AG09309 (cell line): ENCODE measurements around the gene CREB5.

Experiments
- DNase-seq: peaks from one replicate; pipeline ENCODE4 v3.0.0-alpha.2; 2010; ENCODE audit warnings: low read depth
- H3K4me3 ChIP-seq: 2 replicates; pipeline ENCODE4 v1.5.1; 2011; ENCODE audit warnings: mild to moderate bottlenecking, low read depth, low read length, moderate library complexity; ENCODE audit not compliant: control insufficient read depth
- TF ChIP-seq, protein P1 (sequence below): IDR thresholded peaks from 2 replicates; pipeline ENCODE4 v1.5.1; 2011; ENCODE audit warnings: mild to moderate bottlenecking, low read depth, low read length, inconsistent platforms; ENCODE audit not compliant: insufficient read depth, control insufficient read depth; ENCODE audit errors: missing control alignments

Gene CREB5

DNA sequence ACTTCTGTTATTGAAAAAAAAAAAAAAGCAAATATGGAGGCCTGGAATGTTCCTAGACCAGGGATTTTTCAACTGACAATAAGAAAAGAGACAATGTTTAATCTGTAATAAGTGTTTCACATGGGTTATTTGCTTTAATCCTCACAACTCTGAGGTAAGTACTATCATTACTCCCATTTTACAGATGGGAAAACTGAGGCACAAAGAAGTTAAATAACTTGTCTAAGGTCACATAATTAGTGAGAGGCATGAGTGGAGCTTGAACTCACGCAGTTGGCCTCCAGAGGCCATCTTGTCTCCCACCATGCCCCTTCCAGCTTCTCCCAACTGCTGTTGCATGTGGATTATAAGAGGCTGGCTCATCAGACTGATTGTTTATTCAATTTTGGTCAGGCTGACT, 36.6 kb upstream of the CREB5 start:
- no peak for DNase-seq
- TF ChIP-seq, protein P1, sequence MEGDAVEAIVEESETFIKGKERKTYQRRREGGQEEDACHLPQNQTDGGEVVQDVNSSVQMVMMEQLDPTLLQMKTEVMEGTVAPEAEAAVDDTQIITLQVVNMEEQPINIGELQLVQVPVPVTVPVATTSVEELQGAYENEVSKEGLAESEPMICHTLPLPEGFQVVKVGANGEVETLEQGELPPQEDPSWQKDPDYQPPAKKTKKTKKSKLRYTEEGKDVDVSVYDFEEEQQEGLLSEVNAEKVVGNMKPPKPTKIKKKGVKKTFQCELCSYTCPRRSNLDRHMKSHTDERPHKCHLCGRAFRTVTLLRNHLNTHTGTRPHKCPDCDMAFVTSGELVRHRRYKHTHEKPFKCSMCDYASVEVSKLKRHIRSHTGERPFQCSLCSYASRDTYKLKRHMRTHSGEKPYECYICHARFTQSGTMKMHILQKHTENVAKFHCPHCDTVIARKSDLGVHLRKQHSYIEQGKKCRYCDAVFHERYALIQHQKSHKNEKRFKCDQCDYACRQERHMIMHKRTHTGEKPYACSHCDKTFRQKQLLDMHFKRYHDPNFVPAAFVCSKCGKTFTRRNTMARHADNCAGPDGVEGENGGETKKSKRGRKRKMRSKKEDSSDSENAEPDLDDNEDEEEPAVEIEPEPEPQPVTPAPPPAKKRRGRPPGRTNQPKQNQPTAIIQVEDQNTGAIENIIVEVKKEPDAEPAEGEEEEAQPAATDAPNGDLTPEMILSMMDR, result no peak
- H3K4me3 ChIP-seq, result no peak overlapping the region

DNA sequence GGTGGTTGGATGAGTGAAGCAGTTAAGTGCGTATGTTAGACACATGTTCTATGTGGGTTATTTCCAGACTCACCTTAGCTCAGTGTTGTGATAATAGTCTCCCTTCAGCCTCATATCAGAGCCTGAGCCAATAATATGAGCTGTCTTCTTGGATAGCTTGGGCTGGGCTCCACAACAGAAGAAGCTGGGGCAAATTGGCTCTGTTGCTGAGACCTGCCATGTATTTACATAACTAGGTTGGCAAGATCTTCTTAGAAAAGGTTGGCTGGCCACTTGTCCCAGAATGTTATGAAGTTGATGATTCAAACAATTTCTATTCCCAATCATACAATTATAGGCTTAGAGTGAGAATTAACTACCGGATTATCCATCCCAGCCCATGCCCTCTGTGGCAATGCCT, 35.7 kb upstream of the CREB5 start:
- H3K4me3 ChIP-seq, result no peak overlapping the region
- TF ChIP-seq, protein P1, result no peak
- no peak for DNase-seq

DNA sequence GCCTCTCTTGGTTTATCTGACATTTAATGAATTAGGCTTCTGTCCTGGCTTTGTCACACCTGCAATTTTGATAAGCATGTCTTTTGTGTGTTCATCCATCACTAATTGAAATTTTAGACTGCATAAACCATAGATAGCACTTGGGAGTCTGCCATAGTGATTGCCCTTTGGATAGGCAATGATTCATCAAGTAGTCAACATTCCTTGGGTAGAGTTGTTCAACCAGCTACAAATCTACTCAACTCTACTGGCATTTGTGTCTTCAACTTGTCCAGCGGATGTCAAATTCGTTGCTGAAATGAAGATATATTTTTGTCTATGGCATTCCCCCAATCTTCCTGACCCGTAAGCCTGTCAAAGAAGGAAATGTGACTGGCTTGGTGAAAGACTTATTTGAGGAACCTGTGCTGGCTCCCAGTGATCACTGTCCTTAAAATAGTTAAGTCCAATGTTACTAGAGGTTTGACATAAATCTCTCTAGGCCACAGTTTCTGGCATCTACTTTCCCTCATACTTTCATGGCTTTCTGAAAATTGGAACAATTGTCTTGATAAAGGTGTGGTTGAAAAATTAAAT, 33.7 kb upstream of the CREB5 start:
- no peak overlapping the region for H3K4me3 ChIP-seq
- DNase-seq, result no peak
- TF ChIP-seq, protein P1, result no peak

DNA sequence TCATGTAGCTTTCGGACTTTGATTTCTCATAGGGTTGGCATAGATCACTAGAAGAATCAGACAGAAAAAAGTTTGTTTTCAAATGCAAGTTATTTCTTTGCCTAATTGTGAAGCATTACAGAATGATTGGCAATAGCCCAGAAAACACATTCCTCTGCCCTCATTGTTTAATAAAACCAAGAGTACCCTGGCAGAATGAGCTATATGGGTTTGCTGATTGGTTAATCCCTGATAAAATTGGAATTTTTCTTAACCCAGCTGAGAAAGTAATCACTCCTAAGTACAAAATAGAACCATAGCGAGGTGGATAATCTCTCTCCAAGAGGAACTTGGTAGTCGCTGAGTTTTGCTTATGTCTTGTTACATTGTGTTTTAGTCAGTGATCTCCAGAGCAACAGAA, 30.9 kb upstream of the CREB5 start:
- TF ChIP-seq, protein P1, result no peak
- DNase-seq, result no peak
- no peak overlapping the region for H3K4me3 ChIP-seq

DNA sequence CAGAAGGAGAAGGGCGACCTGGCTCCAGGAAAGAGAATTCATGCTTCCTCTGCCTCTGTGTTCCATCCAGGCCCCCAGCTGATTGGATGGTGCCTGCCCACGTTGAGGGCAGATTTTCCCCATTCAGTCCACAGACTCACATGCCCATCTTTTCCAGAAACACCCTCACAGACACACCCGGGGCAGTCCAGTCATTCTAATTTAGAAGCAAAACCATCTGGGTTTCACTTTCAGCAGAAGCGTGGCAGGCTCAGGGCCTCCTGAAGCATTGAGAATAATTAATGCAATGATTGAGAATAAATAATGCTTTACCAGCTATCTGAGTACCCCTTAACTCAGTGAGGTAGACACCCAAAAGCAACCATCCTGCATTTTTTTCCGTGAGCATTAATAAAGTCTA, 30.2 kb upstream of the CREB5 start:
- no peak for DNase-seq
- TF ChIP-seq, protein P1, result no peak
- H3K4me3 ChIP-seq, result no peak overlapping the region

DNA sequence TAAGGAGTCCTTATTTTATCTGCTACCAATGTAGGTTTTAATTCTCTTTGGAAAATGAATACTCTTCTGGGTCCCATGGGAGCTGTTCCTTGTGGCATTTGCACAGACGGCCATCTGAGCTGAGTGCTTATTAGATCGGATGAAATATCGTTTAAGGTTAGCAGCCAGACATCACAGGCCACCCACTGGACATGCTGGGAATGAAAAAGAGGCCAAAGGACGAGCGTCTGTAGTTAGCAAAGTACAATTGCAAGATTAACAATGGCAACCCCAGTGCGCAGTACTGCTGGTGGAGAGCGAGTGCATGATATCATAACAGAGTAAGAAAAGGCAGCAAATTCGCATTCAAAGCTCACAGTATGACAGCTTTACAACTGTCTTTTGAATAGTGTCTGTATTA, 28.3 kb upstream of the CREB5 start:
- no peak overlapping the region for H3K4me3 ChIP-seq
- DNase-seq, result no peak
- TF ChIP-seq, protein P1, result no peak

DNA sequence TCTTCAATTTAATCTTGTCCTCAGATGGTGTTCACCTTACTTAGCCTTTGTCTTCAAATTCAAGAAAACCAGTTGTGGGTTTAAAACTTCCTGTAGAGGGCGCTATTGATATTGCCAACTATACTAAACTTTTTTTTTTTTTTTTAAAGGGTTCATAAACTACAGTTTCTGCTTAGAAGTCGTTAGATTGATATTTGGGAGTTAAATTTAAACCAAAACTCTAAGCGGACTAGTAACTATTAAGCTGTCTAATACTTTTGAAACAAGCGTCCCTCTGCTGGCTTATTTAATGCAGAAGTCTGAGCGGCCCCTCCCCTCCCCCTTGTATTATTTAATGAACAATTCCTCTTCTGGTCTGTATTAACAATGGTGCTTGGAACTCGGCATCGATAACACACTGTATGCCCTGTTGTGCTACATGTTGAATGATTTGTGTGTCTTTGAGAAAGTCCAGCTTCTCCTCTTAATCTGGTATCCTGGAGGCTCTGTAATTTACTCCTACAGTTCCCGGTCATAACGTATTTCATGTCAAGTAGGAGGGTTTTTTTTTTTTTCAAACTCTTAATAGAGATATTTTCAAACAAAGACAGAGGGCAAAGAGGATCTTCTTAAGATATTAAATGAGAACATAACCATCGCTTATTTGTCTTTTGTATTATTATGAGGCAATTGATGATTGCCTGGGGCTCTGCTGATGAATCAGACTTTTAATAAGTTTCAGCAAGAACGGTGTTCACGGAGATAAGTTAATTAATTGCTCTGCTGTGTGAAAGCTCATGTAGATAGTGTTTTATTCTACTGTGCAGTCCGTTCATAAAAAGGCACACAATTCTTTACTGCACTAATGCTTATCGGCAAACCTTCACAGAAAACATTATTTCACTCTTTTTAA, 22.6 kb upstream of the CREB5 start:
- no peak overlapping the region for H3K4me3 ChIP-seq
- peak; percentile 47 for DNase-seq
- TF ChIP-seq, protein P1, result peak; percentile 57
